Forelimb muscle (tissue), 1 donor: ENCODE data around the gene CHD8. TPM values are rescaled to one million over a fixed set of nuclear protein-coding genes. Genes with fewer than 3 reads are reported as not detected.

Experiments used
- DNase-seq: peaks from one replicate; pipeline ENCODE4 v3.0.0-alpha.2; 2013; ENCODE audit warnings: low read depth
- polyA plus RNA-seq: library from polyadenylated mRNA; unstranded; fragments of 120-200 nt; gene quantifications from one replicate; pipeline ENCODE4 v1.2.1, GENCODE V29; 2013; ENCODE audit not compliant: insufficient read length

CHD8 gene
- polyA plus RNA-seq, 1 donor = 38.0 TPM

- no peak for DNase-seq
These were observed 85.8 kb downstream of the CHD8 start for GRCh38 chr14:21369949-21370679.

- DNase-seq = no peak
These were observed 88.3 kb downstream of the CHD8 start for GRCh38 chr14:21367582-21368144.

- no peak for DNase-seq
These were observed 99.4 kb downstream of the CHD8 start for GRCh38 chr14:21356511-21356910.

- no peak for DNase-seq
These were observed 103.3 kb downstream of the CHD8 start for GRCh38 chr14:21352587-21352986.

GRCh38 chr14:21350539-21350938, 105.4 kb downstream of the CHD8 start:
- DNase-seq = no peak

- DNase-seq = no peak
These were observed 108.7 kb downstream of the CHD8 start for GRCh38 chr14:21347201-21347600.

- no peak for DNase-seq
These were observed 109.3 kb downstream of the CHD8 start for GRCh38 chr14:21346532-21347135.

GRCh38 chr14:21343035-21343794, 112.7 kb downstream of the CHD8 start:
- DNase-seq = no peak

Other genes starting within 250 kb of the CHD8 start
- gene HNRNPC, start 186.7 kb downstream of the CHD8 start, polyA plus RNA-seq = 401 TPM
- 0.82 TPM for gene RPGRIP1, start 176.0 kb downstream of the CHD8 start, polyA plus RNA-seq
- 71.7 TPM for gene SUPT16H, start 72.1 kb downstream of the CHD8 start, polyA plus RNA-seq
- gene RAB2B, start 20.8 kb upstream of the CHD8 start, polyA plus RNA-seq = 19.0 TPM
- 38.5 TPM for gene TOX4, start 21.1 kb upstream of the CHD8 start, polyA plus RNA-seq
- 44.8 TPM for gene METTL3, start 55.2 kb upstream of the CHD8 start, polyA plus RNA-seq
- 10.5 TPM for gene SALL2, start 70.2 kb upstream of the CHD8 start, polyA plus RNA-seq
- not detected for gene OR10G3, start 124.0 kb upstream of the CHD8 start, polyA plus RNA-seq
- gene OR10G2, start 178.8 kb upstream of the CHD8 start, polyA plus RNA-seq = not detected
- gene OR4E2, start 197.7 kb upstream of the CHD8 start, polyA plus RNA-seq = not detected
- gene OR4E1, start 217.7 kb upstream of the CHD8 start, polyA plus RNA-seq = not detected